ENCODE data around the gene CLN3.
"Not testable (repeated sequence)": the region's sequence is repeated elsewhere in the genome, so short reads cannot be mapped to it uniquely, and the experiment has no call there.

DNA sequence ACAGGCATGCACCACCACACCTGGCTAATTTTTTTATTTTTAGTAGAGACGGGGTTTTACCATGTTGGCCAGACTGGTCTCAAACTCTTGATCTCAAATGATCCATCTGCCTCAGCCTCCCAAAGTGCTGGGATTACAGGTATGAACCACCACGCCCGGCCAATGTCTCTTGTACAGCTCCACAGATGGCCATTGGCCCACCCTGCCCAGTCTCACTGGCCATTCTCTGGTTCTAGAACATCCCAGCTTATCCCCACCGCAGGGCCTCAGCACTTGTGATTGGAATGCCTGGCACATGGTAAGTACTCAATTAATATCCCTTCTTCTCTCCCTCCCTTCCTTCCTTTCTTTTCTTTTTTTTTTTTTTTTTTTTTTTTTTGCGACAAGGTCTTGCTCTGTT, 8.5 kb downstream of the CLN3 start:
- TF ChIP-seq, protein P1, sequence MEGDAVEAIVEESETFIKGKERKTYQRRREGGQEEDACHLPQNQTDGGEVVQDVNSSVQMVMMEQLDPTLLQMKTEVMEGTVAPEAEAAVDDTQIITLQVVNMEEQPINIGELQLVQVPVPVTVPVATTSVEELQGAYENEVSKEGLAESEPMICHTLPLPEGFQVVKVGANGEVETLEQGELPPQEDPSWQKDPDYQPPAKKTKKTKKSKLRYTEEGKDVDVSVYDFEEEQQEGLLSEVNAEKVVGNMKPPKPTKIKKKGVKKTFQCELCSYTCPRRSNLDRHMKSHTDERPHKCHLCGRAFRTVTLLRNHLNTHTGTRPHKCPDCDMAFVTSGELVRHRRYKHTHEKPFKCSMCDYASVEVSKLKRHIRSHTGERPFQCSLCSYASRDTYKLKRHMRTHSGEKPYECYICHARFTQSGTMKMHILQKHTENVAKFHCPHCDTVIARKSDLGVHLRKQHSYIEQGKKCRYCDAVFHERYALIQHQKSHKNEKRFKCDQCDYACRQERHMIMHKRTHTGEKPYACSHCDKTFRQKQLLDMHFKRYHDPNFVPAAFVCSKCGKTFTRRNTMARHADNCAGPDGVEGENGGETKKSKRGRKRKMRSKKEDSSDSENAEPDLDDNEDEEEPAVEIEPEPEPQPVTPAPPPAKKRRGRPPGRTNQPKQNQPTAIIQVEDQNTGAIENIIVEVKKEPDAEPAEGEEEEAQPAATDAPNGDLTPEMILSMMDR (IDR thresholded peaks at IDR 0.05), result not testable (repeated sequence)
- TF ChIP-seq POLR2A, EP300 (IDR thresholded peaks at IDR 0.05): not testable (repeated sequence)
